ENCODE measurements around the gene STX7.
"Not testable (repeated sequence)": the region's sequence is repeated elsewhere in the genome, so short reads cannot be mapped to it uniquely, and the experiment has no call there.

Gene STX7, protein sequence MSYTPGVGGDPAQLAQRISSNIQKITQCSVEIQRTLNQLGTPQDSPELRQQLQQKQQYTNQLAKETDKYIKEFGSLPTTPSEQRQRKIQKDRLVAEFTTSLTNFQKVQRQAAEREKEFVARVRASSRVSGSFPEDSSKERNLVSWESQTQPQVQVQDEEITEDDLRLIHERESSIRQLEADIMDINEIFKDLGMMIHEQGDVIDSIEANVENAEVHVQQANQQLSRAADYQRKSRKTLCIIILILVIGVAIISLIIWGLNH

DNA sequence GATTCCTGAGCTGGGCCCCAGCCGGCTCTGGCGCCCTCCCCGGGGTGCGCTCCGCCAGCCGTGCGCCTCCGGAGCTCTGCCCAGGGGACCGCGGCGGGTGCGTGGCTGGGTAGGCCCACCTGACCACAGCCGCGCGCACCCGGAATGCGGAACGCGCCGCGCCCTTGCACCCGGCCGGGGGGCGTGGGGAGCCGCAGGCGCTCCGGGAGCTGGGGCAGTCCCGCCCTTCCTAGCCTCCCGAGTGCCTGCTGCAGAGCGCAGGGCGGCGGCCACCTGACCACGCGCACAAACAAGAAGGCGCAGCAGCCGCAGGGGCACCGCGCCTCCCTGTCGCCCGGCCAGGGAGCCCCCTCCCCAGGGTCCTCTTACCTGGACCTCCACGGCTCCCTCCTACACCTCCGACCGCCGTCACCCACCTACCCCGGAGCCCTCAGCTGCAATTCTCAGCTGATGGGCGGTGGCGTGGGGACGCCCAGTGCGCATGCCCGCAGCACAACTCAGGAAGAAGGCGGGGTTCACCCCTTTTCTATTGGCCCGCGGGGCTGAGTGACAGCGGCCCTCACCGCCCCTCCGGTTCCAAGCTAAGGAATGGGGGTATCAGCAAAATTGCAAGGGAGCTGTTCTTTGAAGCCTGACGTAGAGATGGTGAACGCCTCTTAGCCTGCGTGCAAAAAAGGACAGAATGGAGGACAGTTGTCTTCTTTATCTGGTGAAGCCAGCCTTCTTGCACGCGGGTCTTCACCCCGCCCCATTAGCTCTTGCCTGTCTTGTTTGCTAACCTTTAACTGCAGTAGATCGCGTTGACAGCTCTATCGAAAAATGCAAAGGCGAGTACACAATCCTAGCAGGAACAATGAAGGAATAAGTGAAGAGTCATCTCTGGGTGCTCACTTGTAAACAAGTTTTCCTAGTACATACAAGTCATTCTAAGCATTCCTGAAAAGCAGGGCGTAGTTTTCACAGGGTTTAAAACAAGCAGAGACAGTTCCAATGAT, at the start of gene STX7:
TSS of gene STX7 (minus strand) at position 479 of the 995 bp plus-strand sequence. CDS start 9,586 bp downstream, outside the sequence.
- Mint-ChIP-seq H3K27me3 (no peaks in the 10 kb centered on the region), H3K9me3 (ENCODE audit: low read depth) (no peaks in the 10 kb centered on the region), H3K27ac (peak within 1 kb of the TSS; percentile 85), H3K4me3 (peak within 1 kb of the TSS; percentile 97), H3K4me1 (ENCODE audit: low read depth) (peaks cover 34% of the 10 kb centered on the region), H3K36me3 (peaks cover 6% of the 10 kb centered on the region)

DNA sequence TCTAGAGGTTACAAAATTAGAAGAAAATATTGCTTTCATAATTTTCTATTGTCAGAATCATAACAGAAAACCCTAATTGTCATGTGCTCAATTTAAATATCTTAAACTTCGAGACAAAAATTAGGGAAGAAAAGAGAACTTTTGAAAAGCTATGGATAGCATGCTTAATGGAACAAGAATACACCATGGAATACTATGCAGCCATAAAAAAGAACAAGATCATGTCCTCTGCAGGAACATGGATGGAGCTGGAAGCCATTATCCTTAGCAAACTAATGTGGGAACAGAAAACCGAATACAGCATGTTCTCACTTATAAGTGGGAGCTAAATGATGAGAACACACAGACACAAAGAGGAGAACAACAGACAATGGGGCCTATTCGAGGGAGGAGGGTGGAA, 47.2 kb upstream of the STX7 start:
- H3K27me3 Mint-ChIP-seq; H3K9me3 Mint-ChIP-seq (ENCODE audit: low read depth); H3K36me3 Mint-ChIP-seq; H3K4me1 Mint-ChIP-seq (ENCODE audit: low read depth); H3K27ac Mint-ChIP-seq; H3K4me3 Mint-ChIP-seq: not testable (repeated sequence)

DNA sequence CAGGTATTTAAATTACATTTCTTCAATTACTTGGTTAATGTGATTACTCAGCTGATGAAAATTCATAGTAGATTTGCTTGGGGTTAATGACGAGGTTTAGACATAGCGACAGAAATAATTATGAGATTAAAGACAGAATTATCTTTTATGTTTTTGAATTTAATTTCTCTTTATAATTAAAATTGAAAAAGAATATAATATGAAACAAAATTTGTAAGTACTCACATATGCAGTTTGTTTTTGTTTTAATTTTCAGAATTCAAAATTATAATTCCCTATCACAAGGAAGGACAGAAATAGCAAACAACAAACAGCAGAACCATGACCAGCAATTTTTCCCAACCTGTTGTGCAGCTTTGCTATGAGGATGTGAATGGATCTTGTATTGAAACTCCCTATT, 39.5 kb upstream of the STX7 start, which contains the start of gene TAAR8:
TSS of gene TAAR8 (plus strand) at position 301 of the 400 bp plus-strand sequence. CDS start at position 322, 21 bp downstream.
- H3K4me3 Mint-ChIP-seq: no peak within 1 kb of the TSS
- peaks cover 15% of the 10 kb centered on the region for H3K27me3 Mint-ChIP-seq
- no peaks in the 10 kb centered on the region for H3K36me3 Mint-ChIP-seq
- no peaks in the 10 kb centered on the region for H3K9me3 Mint-ChIP-seq (ENCODE audit: low read depth)
- H3K27ac Mint-ChIP-seq: no peak within 1 kb of the TSS
- H3K4me1 Mint-ChIP-seq (ENCODE audit: low read depth): no peaks in the 10 kb centered on the region

DNA sequence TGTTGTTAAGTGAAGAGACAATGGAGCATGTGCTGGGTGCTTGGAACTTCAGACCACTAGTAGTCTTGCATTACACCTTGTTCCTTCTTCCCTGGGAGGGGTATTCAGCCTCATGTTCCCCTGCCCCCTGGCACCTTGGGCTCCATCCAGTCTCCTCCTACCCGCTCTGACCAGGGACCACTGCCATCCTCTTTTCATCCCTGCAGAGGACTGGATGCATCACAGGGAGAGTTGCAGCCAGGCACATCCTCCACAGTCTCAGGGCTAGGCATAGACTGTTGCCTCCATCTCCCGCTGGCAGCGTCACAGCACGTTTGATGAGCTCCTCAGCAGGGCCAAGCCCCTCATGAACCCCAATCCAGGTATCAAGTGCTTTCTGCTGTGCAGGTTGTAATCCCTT, 38.3 kb upstream of the STX7 start:
- H3K9me3 Mint-ChIP-seq (ENCODE audit: low read depth): no peaks in the 10 kb centered on the region
- H3K4me1 Mint-ChIP-seq (ENCODE audit: low read depth): no peaks in the 10 kb centered on the region
- H3K36me3 Mint-ChIP-seq: no peaks in the 10 kb centered on the region
- H3K27ac Mint-ChIP-seq: no peak overlapping the region
- H3K27me3 Mint-ChIP-seq: peaks cover 7% of the 10 kb centered on the region
- H3K4me3 Mint-ChIP-seq: no peak overlapping the region

DNA sequence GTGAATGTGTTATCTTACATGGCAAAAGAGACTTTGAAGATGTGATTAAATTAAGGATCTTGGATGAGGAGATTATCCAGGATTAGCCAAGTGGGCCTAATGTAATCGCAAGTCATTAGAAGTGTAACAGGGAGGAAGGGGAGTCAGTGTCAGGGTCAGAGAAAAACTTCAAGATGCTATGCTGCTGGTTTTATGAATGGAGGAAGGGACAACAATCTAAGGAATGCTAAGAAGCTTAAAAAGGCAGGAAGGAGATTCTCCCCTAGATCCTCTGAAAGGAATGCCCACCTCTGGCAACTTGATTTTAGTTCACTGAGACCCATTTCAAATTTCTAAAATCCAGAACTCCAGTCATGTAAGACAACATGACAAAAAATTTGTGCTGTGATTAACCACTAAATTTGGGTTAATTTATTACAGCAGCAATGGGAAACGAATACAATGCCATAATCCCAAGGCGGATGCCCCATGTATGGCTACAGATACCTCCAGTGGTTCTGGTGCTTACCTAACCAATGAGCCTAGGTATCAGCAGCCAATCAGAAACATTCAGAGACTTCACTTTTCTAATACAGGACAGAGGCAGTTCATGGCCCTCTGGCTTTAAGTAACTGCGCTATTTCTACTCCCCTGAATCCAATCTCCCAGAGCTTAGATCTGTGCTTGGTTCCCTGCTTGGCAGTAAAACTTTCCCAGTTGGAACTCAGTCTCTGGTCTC, 36.0 kb upstream of the STX7 start:
- H3K4me3 Mint-ChIP-seq: no peak overlapping the region
- H3K9me3 Mint-ChIP-seq (ENCODE audit: low read depth): no peaks in the 10 kb centered on the region
- no peak overlapping the region for H3K27ac Mint-ChIP-seq
- no peaks in the 10 kb centered on the region for H3K4me1 Mint-ChIP-seq (ENCODE audit: low read depth)
- peaks cover 2% of the 10 kb centered on the region for H3K27me3 Mint-ChIP-seq
- H3K36me3 Mint-ChIP-seq: no peaks in the 10 kb centered on the region

DNA sequence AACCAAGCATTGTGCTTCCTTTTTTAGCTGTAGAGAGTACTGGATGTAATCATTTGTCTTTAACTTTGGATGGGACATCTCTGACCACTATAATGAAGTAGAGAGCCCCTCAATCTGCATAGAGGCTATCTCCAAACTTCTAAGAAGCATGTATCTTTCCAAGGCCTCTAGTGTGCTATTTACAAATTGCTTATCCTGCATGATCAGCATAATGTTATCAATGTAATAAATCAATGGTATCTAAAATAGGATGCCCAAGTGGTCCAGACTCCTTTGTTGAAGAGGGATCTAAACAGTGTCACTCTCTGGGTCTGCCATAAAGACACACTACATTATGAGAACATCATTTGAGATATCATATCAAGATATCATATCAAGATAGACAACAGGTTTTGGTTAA, 31.9 kb upstream of the STX7 start:
- no peak overlapping the region for H3K27ac Mint-ChIP-seq
- no peaks in the 10 kb centered on the region for H3K4me1 Mint-ChIP-seq (ENCODE audit: low read depth)
- H3K27me3 Mint-ChIP-seq: peaks cover 5% of the 10 kb centered on the region
- no peak overlapping the region for H3K4me3 Mint-ChIP-seq
- no peaks in the 10 kb centered on the region for H3K9me3 Mint-ChIP-seq (ENCODE audit: low read depth)
- no peaks in the 10 kb centered on the region for H3K36me3 Mint-ChIP-seq

DNA sequence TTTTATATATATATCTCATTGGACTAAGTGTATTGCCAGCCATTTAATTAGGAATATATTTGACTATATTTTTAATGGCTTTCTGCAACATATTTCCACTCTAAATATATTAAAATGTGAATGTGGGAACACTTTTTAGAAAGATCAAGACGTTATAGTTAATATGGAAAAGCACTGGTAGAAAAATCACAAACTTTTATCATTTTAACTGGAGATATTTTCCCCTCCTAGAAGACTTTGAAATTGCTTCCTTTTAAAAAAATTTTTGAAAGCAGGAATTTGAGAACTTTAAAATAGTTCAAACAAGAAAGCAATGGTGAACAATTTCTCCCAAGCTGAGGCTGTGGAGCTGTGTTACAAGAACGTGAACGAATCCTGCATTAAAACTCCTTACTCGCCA, 25.1 kb upstream of the STX7 start, which contains the start of gene TAAR9:
TSS of gene TAAR9 (plus strand) at position 301 of the 400 bp plus-strand sequence. CDS start at position 314, 13 bp downstream.
- Mint-ChIP-seq H3K4me1 (ENCODE audit: low read depth) (no peaks in the 10 kb centered on the region), H3K4me3 (no peak within 1 kb of the TSS), H3K27me3 (peaks cover 14% of the 10 kb centered on the region), H3K36me3 (no peaks in the 10 kb centered on the region), H3K9me3 (ENCODE audit: low read depth) (no peaks in the 10 kb centered on the region), H3K27ac (no peak within 1 kb of the TSS)

DNA sequence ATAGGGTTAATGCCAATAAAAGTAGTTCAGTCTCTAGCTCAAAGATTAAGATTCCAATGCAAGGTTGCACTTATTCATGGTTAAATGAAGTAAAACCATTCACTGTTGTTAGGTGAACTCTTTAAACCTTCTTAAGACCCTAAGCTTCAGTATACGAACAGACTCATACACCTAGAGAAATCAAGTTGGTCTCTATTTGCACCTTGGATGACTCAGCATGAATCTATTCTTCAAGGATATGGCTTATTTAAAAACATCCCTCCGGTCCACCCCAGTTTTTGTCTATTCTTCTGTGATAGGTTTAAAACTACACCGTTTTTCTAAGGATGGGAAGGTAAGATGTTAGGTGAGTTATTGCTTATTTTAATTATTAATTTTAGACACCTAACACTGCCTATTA, 24.2 kb upstream of the STX7 start:
- Mint-ChIP-seq H3K27me3 (peaks cover 14% of the 10 kb centered on the region), H3K4me1 (ENCODE audit: low read depth) (no peaks in the 10 kb centered on the region), H3K9me3 (ENCODE audit: low read depth) (no peaks in the 10 kb centered on the region), H3K36me3 (no peaks in the 10 kb centered on the region), H3K4me3 (no peak overlapping the region), H3K27ac (no peak overlapping the region)

DNA sequence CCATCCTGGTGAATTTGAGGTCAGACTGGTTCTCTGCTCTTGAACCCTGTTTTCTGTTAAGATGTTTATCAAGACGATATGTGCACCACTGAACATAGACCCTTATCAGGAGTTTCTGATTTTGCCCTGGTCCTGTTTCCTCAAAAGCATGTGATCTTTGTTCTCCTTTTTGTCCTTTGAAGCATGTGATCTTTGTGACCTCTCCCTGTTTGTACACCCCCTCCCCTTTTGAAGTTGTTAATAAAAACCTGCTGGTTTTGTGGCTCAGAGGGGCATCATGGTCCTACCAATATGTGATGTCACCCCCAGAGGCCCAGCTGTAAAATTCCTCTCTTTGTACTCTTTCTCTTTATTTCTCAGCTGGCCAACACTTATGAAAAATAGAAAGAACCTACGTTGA, 21.6 kb upstream of the STX7 start:
- H3K27me3 Mint-ChIP-seq: peaks cover 11% of the 10 kb centered on the region
- not testable (repeated sequence) for H3K9me3 Mint-ChIP-seq (ENCODE audit: low read depth); H3K4me3 Mint-ChIP-seq; H3K36me3 Mint-ChIP-seq; H3K4me1 Mint-ChIP-seq (ENCODE audit: low read depth); H3K27ac Mint-ChIP-seq

DNA sequence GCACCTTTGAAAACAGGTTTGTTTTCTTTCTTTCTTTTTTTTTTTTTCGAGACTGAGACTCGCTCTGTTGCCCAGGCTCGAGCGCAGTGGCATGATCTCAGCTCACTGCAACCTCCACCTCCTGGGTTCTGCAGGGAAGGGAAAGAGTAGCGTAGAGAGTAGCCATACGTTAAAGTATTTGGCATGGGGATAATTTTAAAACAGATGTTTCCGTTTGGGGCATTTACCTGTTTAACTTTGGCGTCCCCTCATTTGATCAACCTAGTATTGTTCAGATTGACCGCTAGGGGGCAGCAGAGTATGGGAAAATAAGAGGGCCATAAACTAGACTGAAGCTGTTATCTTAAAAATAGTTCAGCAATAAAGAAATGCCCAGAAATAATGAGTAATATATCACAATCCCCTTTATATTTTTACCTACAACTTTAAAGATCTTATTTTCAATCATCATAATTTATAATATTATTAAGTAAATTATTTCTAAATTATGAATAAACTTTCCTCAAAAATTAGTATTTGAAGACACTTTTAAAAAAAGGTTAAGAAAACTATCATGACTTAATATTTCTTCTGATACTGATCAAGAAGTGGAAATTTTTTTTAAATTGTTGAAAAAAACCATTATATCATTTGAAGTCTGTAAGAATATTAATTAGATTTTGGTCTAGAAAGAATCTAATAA, 17.5 kb upstream of the STX7 start:
- H3K36me3 Mint-ChIP-seq: no peaks in the 10 kb centered on the region
- H3K27me3 Mint-ChIP-seq: peaks cover 5% of the 10 kb centered on the region
- H3K27ac Mint-ChIP-seq: no peak overlapping the region
- no peak overlapping the region for H3K4me3 Mint-ChIP-seq
- no peaks in the 10 kb centered on the region for H3K9me3 Mint-ChIP-seq (ENCODE audit: low read depth)
- H3K4me1 Mint-ChIP-seq (ENCODE audit: low read depth): peaks cover 2% of the 10 kb centered on the region

DNA sequence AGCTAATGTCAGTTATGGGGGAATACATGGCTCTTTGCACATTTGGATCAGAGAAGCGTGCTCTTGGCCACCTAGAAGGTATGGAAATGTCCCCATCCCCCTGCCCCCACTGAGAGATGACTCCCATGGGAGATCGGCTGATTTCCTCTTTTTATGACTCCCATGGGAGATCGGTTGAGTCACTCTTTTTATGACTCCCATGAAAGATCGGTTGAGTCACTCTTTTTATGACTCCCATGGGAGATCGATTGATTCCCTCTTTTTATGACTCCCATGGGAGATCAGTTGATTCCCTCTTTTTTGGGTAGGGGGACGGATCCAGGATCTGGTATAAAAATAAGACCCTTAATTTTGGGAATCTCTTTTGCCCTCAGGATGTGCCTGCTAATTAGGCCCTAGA, 14.9 kb upstream of the STX7 start:
- H3K4me3 Mint-ChIP-seq: no peak overlapping the region
- no peaks in the 10 kb centered on the region for H3K36me3 Mint-ChIP-seq
- peaks cover 2% of the 10 kb centered on the region for H3K4me1 Mint-ChIP-seq (ENCODE audit: low read depth)
- no peak overlapping the region for H3K27ac Mint-ChIP-seq
- no peaks in the 10 kb centered on the region for H3K9me3 Mint-ChIP-seq (ENCODE audit: low read depth)
- peaks cover 12% of the 10 kb centered on the region for H3K27me3 Mint-ChIP-seq

DNA sequence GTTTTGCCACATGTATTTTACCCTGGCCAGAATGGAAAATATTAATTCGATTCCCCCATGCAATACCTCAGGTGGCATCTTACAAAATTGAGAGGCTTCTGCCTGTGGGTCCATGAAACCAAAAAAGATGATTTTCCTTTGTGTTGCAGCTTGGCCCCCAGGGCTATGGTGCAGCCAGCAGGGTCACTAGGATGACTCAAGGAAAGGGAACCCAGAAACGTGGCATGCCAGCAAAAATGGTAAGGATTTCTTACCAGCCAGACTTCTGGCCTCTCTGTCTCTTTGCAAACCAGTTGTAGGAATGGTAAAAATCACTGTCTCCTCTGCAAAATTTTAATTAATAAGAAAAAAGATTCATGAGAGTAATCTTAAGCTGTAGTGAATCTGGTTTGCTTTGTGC, 13.5 kb upstream of the STX7 start:
- Mint-ChIP-seq H3K27ac (no peak overlapping the region), H3K36me3 (no peaks in the 10 kb centered on the region)

DNA sequence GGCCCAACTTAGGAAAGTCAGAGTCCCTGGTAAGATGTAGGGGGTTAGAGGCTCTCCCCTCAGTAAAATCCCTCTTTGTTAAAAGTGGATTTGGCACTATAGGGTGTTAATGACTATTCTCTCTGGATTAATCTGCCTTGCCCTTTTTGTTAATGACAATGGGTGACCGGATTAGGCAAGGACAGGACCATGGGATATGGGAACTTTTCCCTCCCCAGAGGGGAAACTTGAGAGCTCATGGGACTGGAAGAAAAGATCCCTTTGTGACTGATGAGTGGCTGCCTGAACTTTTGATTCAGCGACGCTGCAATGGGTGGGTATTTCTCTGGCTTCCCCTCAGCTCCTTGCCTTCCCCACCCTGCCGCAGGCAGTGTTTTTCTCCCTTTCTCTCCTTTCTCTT, 12.9 kb upstream of the STX7 start:
- H3K4me1 Mint-ChIP-seq (ENCODE audit: low read depth): peaks cover 2% of the 10 kb centered on the region
- H3K9me3 Mint-ChIP-seq (ENCODE audit: low read depth): no peaks in the 10 kb centered on the region
- H3K27ac Mint-ChIP-seq: peak overlapping the region; percentile 30
- H3K36me3 Mint-ChIP-seq: no peaks in the 10 kb centered on the region
- peaks cover 14% of the 10 kb centered on the region for H3K27me3 Mint-ChIP-seq
- no peak overlapping the region for H3K4me3 Mint-ChIP-seq

More for the DNA sequence above, 13.5 kb upstream of the STX7 start:
- Mint-ChIP-seq H3K9me3 (ENCODE audit: low read depth) (no peaks in the 10 kb centered on the region), H3K4me3 (no peak overlapping the region), H3K4me1 (ENCODE audit: low read depth) (peaks cover 2% of the 10 kb centered on the region), H3K27me3 (peaks cover 12% of the 10 kb centered on the region)

DNA sequence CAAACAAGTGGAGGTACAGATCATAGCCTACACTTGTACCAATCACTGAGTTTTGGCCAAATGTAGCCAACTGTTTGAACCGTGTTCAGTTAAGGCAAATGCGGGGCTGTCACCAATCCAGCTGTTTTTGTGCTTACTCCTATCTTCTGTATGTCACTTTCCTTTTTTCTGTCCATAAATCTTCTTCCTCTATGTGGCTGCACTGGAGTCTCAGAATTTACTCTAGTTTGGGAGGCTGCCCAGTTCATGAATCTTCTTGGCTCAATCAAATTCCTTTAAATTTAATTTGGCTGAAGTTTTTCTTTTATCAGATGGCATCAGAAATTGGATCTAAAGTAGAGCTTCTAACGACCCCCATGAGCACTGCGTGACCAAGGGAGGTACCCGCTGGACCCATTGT, 11.7 kb upstream of the STX7 start:
- Mint-ChIP-seq H3K9me3 (ENCODE audit: low read depth) (no peaks in the 10 kb centered on the region), H3K36me3 (no peaks in the 10 kb centered on the region), H3K27me3 (peaks cover 14% of the 10 kb centered on the region), H3K27ac (no peak overlapping the region), H3K4me1 (ENCODE audit: low read depth) (no peaks in the 10 kb centered on the region), H3K4me3 (no peak overlapping the region)
